ENCODE data around the gene CSTPP1. TPM values are rescaled to one million over a fixed set of nuclear protein-coding genes. Genes with fewer than 3 reads are reported as not detected.
A peak's percentile ranks its signal among the peaks of the same experiment; 100 is the strongest.
"Not testable (repeated sequence)": the region's sequence is repeated elsewhere in the genome, so short reads cannot be mapped to it uniquely, and the experiment has no call there.

CSTPP1 gene
- total RNA-seq, 1 donor from 2014 or later: 30.0 TPM

- Mint-ChIP-seq H3K4me3 (ENCODE audit: unreplicated experiment) (peak within 1 kb of the TSS; percentile 95), H3K9me3 (ENCODE audit: unreplicated experiment) (no peaks in the 10 kb centered on the region), H3K36me3 (ENCODE audit: low read depth, unreplicated experiment) (peaks cover 5% of the 10 kb centered on the region), H3K4me1 (ENCODE audit: unreplicated experiment) (peaks cover 39% of the 10 kb centered on the region), H3K27ac (ENCODE audit: unreplicated experiment) (peak within 1 kb of the TSS; percentile 80), H3K27me3 (ENCODE audit: unreplicated experiment) (peaks cover 11% of the 10 kb centered on the region)
- TF ChIP-seq, protein P1, sequence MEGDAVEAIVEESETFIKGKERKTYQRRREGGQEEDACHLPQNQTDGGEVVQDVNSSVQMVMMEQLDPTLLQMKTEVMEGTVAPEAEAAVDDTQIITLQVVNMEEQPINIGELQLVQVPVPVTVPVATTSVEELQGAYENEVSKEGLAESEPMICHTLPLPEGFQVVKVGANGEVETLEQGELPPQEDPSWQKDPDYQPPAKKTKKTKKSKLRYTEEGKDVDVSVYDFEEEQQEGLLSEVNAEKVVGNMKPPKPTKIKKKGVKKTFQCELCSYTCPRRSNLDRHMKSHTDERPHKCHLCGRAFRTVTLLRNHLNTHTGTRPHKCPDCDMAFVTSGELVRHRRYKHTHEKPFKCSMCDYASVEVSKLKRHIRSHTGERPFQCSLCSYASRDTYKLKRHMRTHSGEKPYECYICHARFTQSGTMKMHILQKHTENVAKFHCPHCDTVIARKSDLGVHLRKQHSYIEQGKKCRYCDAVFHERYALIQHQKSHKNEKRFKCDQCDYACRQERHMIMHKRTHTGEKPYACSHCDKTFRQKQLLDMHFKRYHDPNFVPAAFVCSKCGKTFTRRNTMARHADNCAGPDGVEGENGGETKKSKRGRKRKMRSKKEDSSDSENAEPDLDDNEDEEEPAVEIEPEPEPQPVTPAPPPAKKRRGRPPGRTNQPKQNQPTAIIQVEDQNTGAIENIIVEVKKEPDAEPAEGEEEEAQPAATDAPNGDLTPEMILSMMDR (IDR thresholded peaks at IDR 0.05; ENCODE audit: unreplicated experiment): no peak
- peak; percentile 72 for DNase-seq (ENCODE audit: low spot score)
These were observed 18.3 kb upstream of the CSTPP1 start, which contains the start of gene LRP4 for GRCh38 chr11:46918083-46918787. TSS of gene LRP4 (minus strand) at chr11:46918550. CDS start at chr11:46918379, 171 bp downstream.

DNA sequence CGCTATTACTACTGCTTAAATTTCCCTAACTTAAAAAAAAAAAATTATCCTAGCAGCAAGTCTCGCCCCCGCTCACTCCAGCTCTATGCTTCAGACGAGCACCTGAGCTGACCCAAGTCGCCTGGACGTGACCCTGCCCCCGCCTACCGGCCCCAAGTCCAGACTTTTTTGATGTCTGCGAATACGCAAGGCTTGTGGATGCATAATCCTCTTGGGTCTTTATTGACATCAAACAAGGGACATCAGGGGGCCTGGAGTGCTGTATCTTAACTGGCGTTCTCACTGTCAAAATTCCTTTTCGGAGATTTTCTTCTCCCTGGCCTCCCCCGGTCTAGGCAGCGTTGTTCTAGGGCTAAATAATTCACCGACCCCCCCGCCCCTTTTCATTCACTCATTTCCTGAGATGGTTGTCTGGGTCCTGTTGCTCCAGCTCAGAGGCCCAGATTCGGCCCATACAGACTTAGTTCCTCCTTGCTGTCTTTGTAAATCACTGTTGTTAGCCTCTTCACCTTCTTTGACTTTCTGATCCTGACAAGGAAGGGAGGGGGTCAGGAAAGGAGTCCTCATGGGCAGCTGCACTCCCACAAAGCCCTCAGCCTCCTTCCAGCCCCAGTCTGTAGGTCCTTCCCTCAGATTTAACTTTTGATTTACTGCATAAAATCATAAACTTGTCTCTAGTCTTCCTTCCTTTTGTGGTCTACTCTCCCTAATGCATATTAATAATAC, 17.6 kb upstream of the CSTPP1 start:
- DNase-seq (ENCODE audit: low spot score): no peak
- TF ChIP-seq, protein P1 (IDR thresholded peaks at IDR 0.05; ENCODE audit: unreplicated experiment): no peak
- H3K27me3 Mint-ChIP-seq (ENCODE audit: unreplicated experiment): peaks cover 11% of the 10 kb centered on the region
- no peaks in the 10 kb centered on the region for H3K9me3 Mint-ChIP-seq (ENCODE audit: unreplicated experiment)
- peaks cover 5% of the 10 kb centered on the region for H3K36me3 Mint-ChIP-seq (ENCODE audit: low read depth, unreplicated experiment)
- peaks cover 32% of the 10 kb centered on the region for H3K4me1 Mint-ChIP-seq (ENCODE audit: unreplicated experiment)
- H3K27ac Mint-ChIP-seq (ENCODE audit: unreplicated experiment): peak overlapping the region; percentile 80
- peak overlapping the region; percentile 79 for H3K4me3 Mint-ChIP-seq (ENCODE audit: unreplicated experiment)

DNA sequence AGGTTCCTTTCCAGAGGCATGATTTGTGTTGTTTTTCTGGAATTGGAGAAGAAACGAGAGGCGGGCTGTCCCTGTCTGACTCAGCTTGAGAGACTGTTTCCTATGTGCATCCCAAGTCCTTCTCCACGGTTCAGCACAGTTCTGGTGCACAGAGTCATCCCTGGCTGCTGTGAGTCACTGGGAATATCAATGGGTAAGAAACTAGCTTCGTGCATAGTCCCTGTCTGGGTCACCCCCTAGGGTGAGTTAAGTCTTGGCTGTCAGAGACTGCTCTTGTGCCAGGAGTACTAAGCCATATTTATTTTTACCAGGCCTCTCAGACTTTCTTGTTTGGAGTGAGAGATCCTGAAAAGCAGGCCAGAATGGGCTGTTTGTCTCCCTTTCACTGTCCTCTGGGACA, 15.8 kb upstream of the CSTPP1 start:
- peaks cover 23% of the 10 kb centered on the region for H3K4me1 Mint-ChIP-seq (ENCODE audit: unreplicated experiment)
- H3K36me3 Mint-ChIP-seq (ENCODE audit: low read depth, unreplicated experiment): peaks cover 5% of the 10 kb centered on the region
- no peak overlapping the region for H3K27ac Mint-ChIP-seq (ENCODE audit: unreplicated experiment)
- no peak for DNase-seq (ENCODE audit: low spot score)
- peaks cover 13% of the 10 kb centered on the region for H3K27me3 Mint-ChIP-seq (ENCODE audit: unreplicated experiment)
- no peaks in the 10 kb centered on the region for H3K9me3 Mint-ChIP-seq (ENCODE audit: unreplicated experiment)
- TF ChIP-seq, protein P1 (IDR thresholded peaks at IDR 0.05; ENCODE audit: unreplicated experiment): no peak
- no peak overlapping the region for H3K4me3 Mint-ChIP-seq (ENCODE audit: unreplicated experiment)

DNA sequence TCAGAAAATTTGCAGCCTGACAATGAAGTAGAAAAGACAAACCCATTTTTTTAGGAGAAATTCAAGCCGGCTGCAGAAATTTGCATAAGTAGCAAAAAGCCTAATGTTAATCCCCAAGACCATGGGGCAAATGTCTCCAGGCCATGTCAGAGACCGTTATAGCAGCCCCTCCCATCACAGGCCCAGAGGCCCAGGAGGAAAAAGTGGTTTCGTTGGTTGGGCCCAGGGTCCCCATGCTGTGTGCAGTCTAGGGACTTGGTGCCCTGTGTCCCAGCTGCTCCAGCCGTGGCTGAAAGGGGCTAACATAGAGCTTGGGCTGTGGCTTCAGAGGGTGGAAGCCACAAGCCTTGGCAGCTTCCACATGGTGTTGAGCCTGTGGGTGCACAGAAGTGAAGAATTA, 8.6 kb upstream of the CSTPP1 start:
- not testable (repeated sequence) for H3K36me3 Mint-ChIP-seq (ENCODE audit: low read depth, unreplicated experiment); H3K4me3 Mint-ChIP-seq (ENCODE audit: unreplicated experiment); H3K27ac Mint-ChIP-seq (ENCODE audit: unreplicated experiment)

DNA sequence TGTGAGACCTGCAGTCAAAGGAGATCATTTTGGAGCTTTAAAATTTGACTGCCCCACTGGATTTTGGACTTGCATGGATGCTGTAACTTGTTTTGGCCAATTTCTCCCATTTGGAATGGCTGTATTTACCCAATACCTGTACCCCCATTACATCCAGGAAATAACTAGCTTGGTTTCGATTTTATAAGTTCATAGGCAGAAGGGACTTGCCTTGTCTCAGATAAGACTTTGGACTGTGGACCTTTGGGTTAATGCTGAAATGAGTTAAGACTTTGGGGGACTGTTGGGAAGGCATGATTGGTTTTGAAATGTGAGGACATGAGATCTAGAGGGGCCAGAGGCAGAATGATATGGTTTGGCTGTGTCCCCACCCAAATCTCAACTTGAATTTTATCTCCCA, 7.9 kb upstream of the CSTPP1 start:
- H3K9me3 Mint-ChIP-seq (ENCODE audit: unreplicated experiment); H3K27ac Mint-ChIP-seq (ENCODE audit: unreplicated experiment); H3K4me1 Mint-ChIP-seq (ENCODE audit: unreplicated experiment); DNase-seq (ENCODE audit: low spot score); H3K27me3 Mint-ChIP-seq (ENCODE audit: unreplicated experiment); H3K36me3 Mint-ChIP-seq (ENCODE audit: low read depth, unreplicated experiment); H3K4me3 Mint-ChIP-seq (ENCODE audit: unreplicated experiment): not testable (repeated sequence)

More for the DNA sequence above, 8.6 kb upstream of the CSTPP1 start:
- not testable (repeated sequence) for H3K27me3 Mint-ChIP-seq (ENCODE audit: unreplicated experiment); H3K4me1 Mint-ChIP-seq (ENCODE audit: unreplicated experiment); DNase-seq (ENCODE audit: low spot score); H3K9me3 Mint-ChIP-seq (ENCODE audit: unreplicated experiment)

GRCh38 chr11:46930089-46930488, 6.5 kb upstream of the CSTPP1 start:
- Mint-ChIP-seq H3K9me3 (ENCODE audit: unreplicated experiment) (peaks cover 3% of the 10 kb centered on the region), H3K27me3 (ENCODE audit: unreplicated experiment) (no peaks in the 10 kb centered on the region), H3K27ac (ENCODE audit: unreplicated experiment) (no peak overlapping the region), H3K4me1 (ENCODE audit: unreplicated experiment) (no peaks in the 10 kb centered on the region), H3K4me3 (ENCODE audit: unreplicated experiment) (no peak overlapping the region), H3K36me3 (ENCODE audit: low read depth, unreplicated experiment) (peaks cover 6% of the 10 kb centered on the region)
- TF ChIP-seq, protein P1 (IDR thresholded peaks at IDR 0.05; ENCODE audit: unreplicated experiment): no peak
- DNase-seq (ENCODE audit: low spot score): no peak

Data from endothelial cell (in vitro differentiated cells).